OCI-LY1 (cell line): ENCODE data around the gene PROK2.

Experiments used
- H2AFZ ChIP-seq: fragments of 200-600 bp; sonication (generic), shearing (Covaris generic); 2 replicates; pipeline ENCODE4 v1.6.0; 2014; ENCODE audit warnings: antibody characterized with exemption, mild to moderate bottlenecking, low read length
- H3F3A ChIP-seq: fragments of 200-600 bp; sonication (generic), shearing (Covaris generic); 2 replicates; pipeline ENCODE4 v1.6.0; 2014; ENCODE audit warnings: mild to moderate bottlenecking, antibody characterized with exemption, low read length, moderate library complexity; ENCODE audit not compliant: insufficient read depth
- H3K27ac ChIP-seq: fragments of 200-600 bp; sonication (generic); 2 replicates; pipeline ENCODE4 v1.5.1; 2014; ENCODE audit warnings: low read length, mixed run types, mild to moderate bottlenecking, low read depth; ENCODE audit not compliant: poor library complexity, severe bottlenecking
- H3K27me3 ChIP-seq: fragments of 200-600 bp; sonication (generic); 2 replicates; pipeline ENCODE4 v1.6.0; 2014; ENCODE audit warnings: antibody characterized with exemption, mild to moderate bottlenecking, low read length, moderate library complexity; ENCODE audit not compliant: insufficient read depth
- H3K36me3 ChIP-seq: fragments of 200-600 bp; sonication (generic); 2 replicates; pipeline ENCODE4 v1.6.1; 2014; ENCODE audit warnings: mild to moderate bottlenecking, antibody characterized with exemption, low read length, moderate library complexity, mixed read lengths; ENCODE audit not compliant: insufficient read depth
- H3K4me1 ChIP-seq: fragments of 200-600 bp; sonication (generic); 2 replicates; pipeline ENCODE4 v1.5.1; 2014; ENCODE audit warnings: mild to moderate bottlenecking, low read length, moderate library complexity; ENCODE audit not compliant: insufficient read depth, severe bottlenecking
- H3K4me2 ChIP-seq: fragments of 200-600 bp; sonication (generic), shearing (Covaris generic); 2 replicates; pipeline ENCODE4 v1.6.1; 2014; ENCODE audit warnings: low read length
- H3K4me3 ChIP-seq: fragments of 200-600 bp; sonication (generic); 2 replicates; pipeline ENCODE4 v1.5.1; 2014; ENCODE audit warnings: low read length, low read depth, mild to moderate bottlenecking, mixed read lengths; ENCODE audit not compliant: poor library complexity, severe bottlenecking
- H3K79me2 ChIP-seq: fragments of 200-600 bp; shearing (Covaris generic); 2 replicates; pipeline ENCODE4 v1.6.1; 2016; ENCODE audit warnings: mixed run types, low read length, mixed read lengths; ENCODE audit not compliant: insufficient read depth
- H3K9ac ChIP-seq: fragments of 200-600 bp; sonication (generic), shearing (Covaris generic); 2 replicates; pipeline ENCODE4 v1.6.1; 2014; ENCODE audit warnings: mild to moderate bottlenecking, low read length, mixed read lengths
- H3K9me2 ChIP-seq: fragments of 200-600 bp; sonication (generic), shearing (Covaris generic); 2 replicates; pipeline ENCODE4 v1.6.1; 2014; ENCODE audit warnings: low read depth, mild to moderate bottlenecking, low read length, mixed read lengths
- H3K9me3 ChIP-seq: fragments of 200-600 bp; shearing (Covaris generic); 2 replicates; pipeline ENCODE4 v1.6.1; 2014; ENCODE audit warnings: low read length, mixed read lengths
- H4K20me1 ChIP-seq: fragments of 200-600 bp; sonication (generic), shearing (Covaris generic); 2 replicates; pipeline ENCODE4 v1.6.0; 2016; ENCODE audit warnings: mild to moderate bottlenecking, low read length; ENCODE audit not compliant: insufficient read depth
- EZH2 ChIP-seq: fragments of 200-600 bp; sonication (generic), shearing (Covaris generic); IDR thresholded peaks from 2 replicates; pipeline ENCODE4 v1.8.0; 2017; ENCODE audit warnings: borderline replicate concordance, mixed run types, mild to moderate bottlenecking, antibody characterized with exemption, low read length, moderate library complexity, mixed read lengths
- TF ChIP-seq, protein P1 (sequence below): fragments of 200-600 bp; sonication (generic), shearing (Covaris generic); IDR thresholded peaks from 2 replicates; pipeline ENCODE4 v1.5.1; 2017; ENCODE audit warnings: mild to moderate bottlenecking, antibody characterized with exemption, low read length, moderate library complexity, mixed read lengths

PROK2 gene

DNA sequence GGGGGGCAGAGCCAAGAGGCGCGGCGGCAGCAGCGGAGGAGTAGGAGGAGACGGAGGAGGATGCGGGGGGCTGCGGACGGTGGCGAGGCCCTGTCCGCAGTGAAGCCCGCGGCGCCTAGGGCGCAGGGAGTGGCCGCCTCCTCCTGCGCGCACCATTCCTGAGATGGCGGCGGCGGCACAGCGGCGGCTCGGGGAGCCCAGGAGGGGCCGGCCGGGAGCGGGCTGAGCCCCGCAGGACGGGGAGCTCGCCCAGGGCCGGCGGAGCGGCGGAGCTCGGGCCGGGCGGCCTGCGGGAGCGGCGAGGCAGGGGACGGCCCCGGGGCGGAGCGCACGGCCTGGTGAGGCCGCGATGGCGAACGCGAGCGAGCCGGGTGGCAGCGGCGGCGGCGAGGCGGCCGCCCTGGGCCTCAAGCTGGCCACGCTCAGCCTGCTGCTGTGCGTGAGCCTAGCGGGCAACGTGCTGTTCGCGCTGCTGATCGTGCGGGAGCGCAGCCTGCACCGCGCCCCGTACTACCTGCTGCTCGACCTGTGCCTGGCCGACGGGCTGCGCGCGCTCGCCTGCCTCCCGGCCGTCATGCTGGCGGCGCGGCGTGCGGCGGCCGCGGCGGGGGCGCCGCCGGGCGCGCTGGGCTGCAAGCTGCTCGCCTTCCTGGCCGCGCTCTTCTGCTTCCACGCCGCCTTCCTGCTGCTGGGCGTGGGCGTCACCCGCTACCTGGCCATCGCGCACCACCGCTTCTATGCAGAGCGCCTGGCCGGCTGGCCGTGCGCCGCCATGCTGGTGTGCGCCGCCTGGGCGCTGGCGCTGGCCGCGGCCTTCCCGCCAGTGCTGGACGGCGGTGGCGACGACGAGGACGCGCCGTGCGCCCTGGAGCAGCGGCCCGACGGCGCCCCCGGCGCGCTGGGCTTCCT is 31.0 kb downstream of the PROK2 start, which contains the start of gene GPR27:
Gene GPR27 (plus strand): TSS at position 155 of the 909 bp plus-strand sequence. CDS start 195 bp downstream, at position 350.
- Histone ChIP-seq H3K4me3 (no peak within 1 kb of the TSS), H3K36me3 (no peaks in the 10 kb centered on the region), H3K27ac (no peak within 1 kb of the TSS), H3K79me2 (no peaks in the 10 kb centered on the region), H3F3A (no peaks in the 10 kb centered on the region), H3K9ac (no peak within 1 kb of the TSS), H3K9me3 (no peaks in the 10 kb centered on the region), H3K4me2 (no peak within 1 kb of the TSS), H3K9me2 (no peaks in the 10 kb centered on the region), H3K27me3 (no peaks in the 10 kb centered on the region), H4K20me1 (no peaks in the 10 kb centered on the region), H3K4me1 (no peaks in the 10 kb centered on the region), H2AFZ (no peak within 1 kb of the TSS)
- TF ChIP-seq, protein P1, sequence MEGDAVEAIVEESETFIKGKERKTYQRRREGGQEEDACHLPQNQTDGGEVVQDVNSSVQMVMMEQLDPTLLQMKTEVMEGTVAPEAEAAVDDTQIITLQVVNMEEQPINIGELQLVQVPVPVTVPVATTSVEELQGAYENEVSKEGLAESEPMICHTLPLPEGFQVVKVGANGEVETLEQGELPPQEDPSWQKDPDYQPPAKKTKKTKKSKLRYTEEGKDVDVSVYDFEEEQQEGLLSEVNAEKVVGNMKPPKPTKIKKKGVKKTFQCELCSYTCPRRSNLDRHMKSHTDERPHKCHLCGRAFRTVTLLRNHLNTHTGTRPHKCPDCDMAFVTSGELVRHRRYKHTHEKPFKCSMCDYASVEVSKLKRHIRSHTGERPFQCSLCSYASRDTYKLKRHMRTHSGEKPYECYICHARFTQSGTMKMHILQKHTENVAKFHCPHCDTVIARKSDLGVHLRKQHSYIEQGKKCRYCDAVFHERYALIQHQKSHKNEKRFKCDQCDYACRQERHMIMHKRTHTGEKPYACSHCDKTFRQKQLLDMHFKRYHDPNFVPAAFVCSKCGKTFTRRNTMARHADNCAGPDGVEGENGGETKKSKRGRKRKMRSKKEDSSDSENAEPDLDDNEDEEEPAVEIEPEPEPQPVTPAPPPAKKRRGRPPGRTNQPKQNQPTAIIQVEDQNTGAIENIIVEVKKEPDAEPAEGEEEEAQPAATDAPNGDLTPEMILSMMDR: no peak
- TF ChIP-seq EZH2: no peak

DNA sequence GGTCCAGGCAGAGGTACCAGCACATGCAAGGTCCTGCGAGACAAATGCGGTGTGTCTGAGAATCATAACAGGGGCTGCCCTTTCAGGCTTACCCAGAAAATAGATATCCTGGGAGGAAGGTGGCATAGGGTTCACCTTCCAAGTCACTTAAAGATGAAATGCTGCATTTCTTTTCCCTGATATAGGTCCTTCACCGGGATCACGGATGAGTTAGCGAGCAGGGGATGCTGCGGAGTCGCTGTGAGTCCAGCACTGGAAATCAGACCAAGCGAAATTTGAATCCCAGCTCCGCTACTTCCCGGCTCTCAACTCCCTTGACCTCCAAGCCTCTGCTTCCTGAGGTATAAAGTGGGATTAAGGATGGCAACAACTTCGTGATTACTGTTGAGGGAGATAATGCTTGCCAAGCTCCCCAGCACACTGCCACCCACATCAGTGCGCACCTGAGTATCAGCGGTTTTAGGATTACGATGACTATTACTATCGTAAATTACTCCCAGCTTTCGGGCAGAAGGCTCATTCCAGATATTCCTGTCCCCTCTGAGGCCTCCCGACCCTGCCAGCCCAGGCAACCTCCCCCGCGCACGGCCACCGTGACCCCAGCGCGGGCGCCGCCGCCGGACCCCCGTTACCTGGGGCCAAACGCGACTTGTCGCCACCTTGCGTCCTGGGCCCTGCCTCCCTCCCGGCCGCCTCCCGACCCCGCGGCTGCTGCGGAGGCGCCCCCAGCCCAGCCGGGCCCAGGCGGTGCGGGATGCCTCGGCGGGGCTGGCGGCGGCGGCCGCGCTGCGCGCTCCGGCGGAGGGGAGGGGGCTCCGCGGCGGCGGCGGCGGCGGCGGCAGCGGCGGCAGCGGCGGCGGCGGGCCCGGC is 31.9 kb downstream of the PROK2 start:
- H3K9ac ChIP-seq: no peak overlapping the region
- H3K4me2 ChIP-seq: no peak overlapping the region
- no peaks in the 10 kb centered on the region for H4K20me1 ChIP-seq
- TF ChIP-seq, protein P1: no peak
- TF ChIP-seq EZH2: no peak
- no peaks in the 10 kb centered on the region for H3K27me3 ChIP-seq
- H3K9me3 ChIP-seq: no peaks in the 10 kb centered on the region
- H2AFZ ChIP-seq: no peak overlapping the region
- no peak overlapping the region for H3K4me3 ChIP-seq
- no peaks in the 10 kb centered on the region for H3K4me1 ChIP-seq
- H3F3A ChIP-seq: no peaks in the 10 kb centered on the region
- H3K27ac ChIP-seq: no peak overlapping the region
- no peaks in the 10 kb centered on the region for H3K36me3 ChIP-seq
- H3K9me2 ChIP-seq: no peaks in the 10 kb centered on the region
- H3K79me2 ChIP-seq: no peaks in the 10 kb centered on the region

GRCh38 chr3:71751602-71752001 is 33.3 kb downstream of the PROK2 start:
- Histone ChIP-seq H3K4me3 (no peak overlapping the region), H3K4me1 (no peaks in the 10 kb centered on the region), H3K79me2 (no peaks in the 10 kb centered on the region), H3K27ac (no peak overlapping the region), H4K20me1 (no peaks in the 10 kb centered on the region), H3K4me2 (no peak overlapping the region), H2AFZ (no peak overlapping the region), H3K9me3 (no peaks in the 10 kb centered on the region), H3K9me2 (no peaks in the 10 kb centered on the region), H3K36me3 (no peaks in the 10 kb centered on the region), H3F3A (no peaks in the 10 kb centered on the region), H3K9ac (no peak overlapping the region), H3K27me3 (no peaks in the 10 kb centered on the region)
- no peak for TF ChIP-seq EZH2
- TF ChIP-seq, protein P1: no peak
